RCC 7860 (cell line): Measurements from ENCODE around the gene ARHGEF7.
"Not testable (repeated sequence)": the region's sequence is repeated elsewhere in the genome, so short reads cannot be mapped to it uniquely, and the experiment has no call there.

Experiments
- DNase-seq: peaks from one replicate; pipeline ENCODE4 v3.0.0-alpha.2; 2015; ENCODE audit warnings: low spot score
- FAIRE-seq: peaks from 2 replicates; lab custom pipeline; 2012; peaks lifted over from hg19 to GRCh38; lab: Jason Lieb, UNC

The ARHGEF7 gene

DNA sequence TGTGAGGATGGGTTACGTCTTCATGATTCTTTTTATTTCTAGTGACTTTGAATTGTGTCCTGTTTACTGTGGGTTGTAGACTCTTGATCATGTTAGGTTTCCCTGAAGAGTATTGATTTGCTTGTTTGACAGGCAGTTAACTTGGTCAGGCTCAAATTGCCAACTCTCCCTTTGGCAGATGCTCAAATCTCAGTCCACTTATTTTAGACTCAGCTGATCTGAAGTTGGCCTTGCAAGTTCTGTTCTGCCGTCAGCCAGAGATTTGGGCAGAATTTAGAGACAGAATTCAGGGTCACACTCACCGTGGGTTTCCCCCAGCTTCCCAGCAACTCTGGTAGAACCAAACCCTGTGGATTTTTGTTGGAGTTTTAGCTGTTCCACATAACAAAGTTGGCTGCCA is 133.7 kb downstream of the ARHGEF7 start:
- no peak for DNase-seq
- no peak for FAIRE-seq

- DNase-seq (no peak), FAIRE-seq (no peak)
These were observed 134.7 kb downstream of the ARHGEF7 start for GRCh38 chr13:111249637-111250360.

- no peak for DNase-seq
- FAIRE-seq: no peak
These were observed 136.7 kb downstream of the ARHGEF7 start for GRCh38 chr13:111251646-111252445.

DNA sequence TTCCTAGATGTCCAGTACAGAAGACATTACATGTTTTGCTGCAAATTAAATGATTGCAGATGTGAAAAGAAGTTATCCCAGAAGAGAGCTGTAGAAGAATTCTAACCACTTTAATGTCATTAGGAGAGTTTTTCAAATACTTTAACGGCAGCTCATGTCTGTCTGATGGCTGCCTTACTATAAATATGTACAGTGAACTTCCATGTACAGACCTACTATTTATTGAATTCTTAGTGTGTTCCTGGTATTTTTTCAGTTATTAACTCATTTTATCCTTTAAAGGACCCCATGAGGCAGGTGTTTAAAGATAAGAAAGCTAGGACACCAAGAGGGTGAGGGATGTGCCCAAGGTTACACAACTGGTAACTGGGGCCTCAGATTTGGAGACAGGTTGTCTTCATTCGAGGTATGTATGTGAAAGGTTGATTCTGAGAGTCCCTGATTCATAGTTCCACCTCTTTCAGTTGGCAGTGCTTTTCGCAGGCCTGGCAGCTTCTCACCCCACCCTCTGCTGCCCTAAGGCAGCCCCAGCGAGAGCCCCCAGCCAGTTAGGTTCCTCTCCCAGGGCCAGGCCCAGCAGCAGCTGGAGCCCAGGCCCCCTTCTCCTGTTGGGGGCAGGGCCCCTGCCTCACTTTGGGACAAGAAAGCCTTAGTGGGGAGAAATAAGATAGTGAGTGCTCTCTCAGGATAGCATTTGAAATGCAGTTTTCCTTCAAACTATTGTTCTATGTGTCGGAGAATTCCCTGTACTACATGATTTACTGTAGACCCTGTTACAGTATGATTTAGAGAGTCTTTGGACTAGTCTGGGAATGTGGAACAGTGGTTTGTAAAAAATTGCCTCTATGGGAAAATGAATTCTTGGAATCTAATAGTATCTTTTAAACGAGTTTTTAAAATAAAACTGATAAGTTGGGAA is 137.6 kb downstream of the ARHGEF7 start:
- no peak for FAIRE-seq

DNA sequence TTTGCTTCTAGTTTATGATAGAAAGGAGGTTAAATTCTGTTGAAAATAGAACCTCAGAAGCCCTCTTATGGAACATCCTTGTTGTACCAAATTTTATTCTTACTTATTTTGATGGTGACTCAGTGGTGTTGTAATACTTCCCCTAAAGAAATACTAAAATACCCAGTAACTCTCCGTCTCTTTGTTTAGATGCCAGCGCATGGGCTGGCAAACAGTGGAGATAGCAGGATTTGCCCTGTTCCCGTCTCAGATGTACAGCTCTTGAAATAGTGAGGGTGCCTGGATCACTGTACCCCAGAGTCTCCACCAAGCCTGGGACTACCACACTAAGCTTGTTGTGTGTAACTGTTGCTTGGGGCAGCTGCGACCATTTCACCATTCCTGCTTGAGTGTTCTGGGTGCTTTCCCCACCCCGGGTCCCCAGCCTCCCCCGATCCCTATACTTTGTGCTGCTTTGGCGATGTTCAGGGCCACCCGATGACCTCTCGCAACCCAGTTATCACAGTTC is 138.3 kb downstream of the ARHGEF7 start:
- FAIRE-seq (no peak), DNase-seq (no peak)

More for the DNA sequence above, 137.6 kb downstream of the ARHGEF7 start:
- DNase-seq: no peak

DNA sequence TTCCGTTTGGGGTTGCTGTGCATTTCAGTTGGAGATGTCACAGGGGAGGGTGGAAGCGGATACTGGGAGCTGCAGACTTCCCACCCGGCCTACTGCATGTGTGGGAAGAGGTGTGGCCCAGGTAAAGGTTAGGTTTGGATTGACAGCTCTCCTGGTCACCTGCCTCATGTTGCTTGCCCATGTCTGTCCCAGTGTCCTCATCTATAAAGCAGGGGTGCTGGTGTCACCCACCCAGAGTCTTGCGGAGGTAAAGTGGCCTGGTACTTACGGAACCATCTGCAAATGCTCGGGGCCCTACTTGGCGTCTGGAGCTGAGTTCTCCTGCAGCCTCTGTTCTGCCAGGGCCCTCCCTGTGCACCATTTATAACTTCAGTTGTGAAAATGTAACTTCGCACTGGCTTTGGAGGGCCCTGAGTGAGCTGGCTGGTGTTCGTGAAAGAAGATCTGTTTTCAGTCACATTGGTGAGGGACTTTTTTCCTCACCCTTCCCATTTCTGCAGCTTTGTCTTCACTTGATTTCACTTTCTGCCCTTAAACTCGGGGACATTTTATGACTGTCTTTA is 140.2 kb downstream of the ARHGEF7 start:
- FAIRE-seq (no peak), DNase-seq (no peak)

GRCh38 chr13:111256458-111256857 is 141.3 kb downstream of the ARHGEF7 start:
- FAIRE-seq: no peak
- DNase-seq: no peak

DNA sequence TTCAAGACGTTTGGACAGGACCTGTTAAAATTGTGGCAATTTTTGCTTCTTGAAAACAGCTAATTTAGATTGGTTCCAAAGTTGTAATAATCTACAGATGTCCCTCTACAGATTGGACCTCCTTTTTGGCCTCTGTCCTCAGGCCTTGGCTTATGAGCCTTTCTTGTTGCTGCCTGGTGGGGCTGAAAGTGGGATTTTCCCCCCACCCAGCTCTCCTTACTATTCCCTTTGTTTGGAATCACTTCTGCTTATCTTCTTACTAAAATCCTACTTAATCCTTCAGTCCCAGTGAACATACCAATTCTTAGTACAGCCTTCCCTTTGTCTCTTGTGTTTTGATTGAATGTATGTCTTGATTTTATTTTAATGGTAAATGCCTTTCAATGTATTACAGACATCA is 141.8 kb downstream of the ARHGEF7 start:
- FAIRE-seq (no peak), DNase-seq (no peak)

DNA sequence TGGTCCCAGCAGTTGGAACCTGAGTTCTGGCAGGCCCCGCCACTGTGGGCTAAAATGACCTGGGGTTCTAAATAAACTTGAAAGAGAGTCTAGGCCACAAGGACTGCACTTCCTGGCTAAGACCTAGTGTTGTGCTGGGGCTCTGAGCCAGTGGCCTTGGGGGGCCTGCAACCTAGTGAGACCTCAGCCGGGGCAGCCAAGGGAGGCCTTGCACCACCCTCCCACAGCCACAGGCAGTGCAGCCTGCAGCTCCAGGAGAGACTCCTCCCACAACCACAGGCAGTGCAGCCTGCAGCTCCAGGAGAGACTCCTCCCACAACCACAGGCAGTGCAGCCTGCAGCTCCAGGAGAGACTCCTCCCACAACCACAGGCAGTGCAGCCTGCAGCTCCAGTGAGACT is 142.8 kb downstream of the ARHGEF7 start:
- FAIRE-seq, DNase-seq: not testable (repeated sequence)

- FAIRE-seq (no peak), DNase-seq (no peak)
These were observed 143.5 kb downstream of the ARHGEF7 start for GRCh38 chr13:111258637-111259036.

DNA sequence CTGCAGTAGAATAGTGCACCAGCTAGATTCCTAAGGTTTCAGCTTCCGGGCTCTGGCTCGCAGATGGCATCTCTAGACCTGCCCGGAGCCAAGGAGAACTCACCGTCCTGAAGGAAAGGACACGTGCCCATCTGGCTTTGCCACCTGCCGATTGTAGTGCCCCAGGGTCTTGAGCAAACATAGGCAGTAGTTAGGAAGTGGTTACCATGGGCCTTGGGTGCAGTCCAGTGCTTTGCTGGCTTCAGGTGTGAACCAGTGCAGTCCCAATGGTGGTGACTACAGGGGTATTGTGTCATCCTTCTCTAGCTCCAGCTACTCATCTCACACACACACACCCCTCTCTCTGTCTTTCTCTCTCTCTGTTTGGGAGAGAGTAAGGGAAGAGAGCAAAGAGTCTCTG is 143.9 kb downstream of the ARHGEF7 start:
- DNase-seq (no peak), FAIRE-seq (no peak)

DNA sequence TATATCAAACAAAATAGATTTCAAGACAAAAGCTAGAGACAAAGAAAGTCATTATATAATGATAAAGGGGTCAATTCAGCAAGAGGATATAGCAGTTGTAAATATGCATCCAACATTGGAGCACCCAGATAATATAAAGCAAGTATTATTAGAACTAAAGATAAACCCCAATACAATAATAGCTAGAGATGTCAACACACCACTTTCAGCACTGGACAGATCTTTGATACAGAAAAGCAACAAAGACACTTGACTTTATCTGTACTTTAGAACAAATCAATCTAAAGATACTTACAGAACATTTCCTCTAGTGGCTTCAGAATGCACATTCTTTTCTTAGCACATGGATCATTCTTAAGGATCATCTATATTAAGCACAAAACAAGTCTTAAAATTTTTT is 146.2 kb downstream of the ARHGEF7 start:
- FAIRE-seq (no peak), DNase-seq (no peak)

- no peak for DNase-seq
- FAIRE-seq: no peak
These were observed 147.2 kb downstream of the ARHGEF7 start for GRCh38 chr13:111262281-111262680.

DNA sequence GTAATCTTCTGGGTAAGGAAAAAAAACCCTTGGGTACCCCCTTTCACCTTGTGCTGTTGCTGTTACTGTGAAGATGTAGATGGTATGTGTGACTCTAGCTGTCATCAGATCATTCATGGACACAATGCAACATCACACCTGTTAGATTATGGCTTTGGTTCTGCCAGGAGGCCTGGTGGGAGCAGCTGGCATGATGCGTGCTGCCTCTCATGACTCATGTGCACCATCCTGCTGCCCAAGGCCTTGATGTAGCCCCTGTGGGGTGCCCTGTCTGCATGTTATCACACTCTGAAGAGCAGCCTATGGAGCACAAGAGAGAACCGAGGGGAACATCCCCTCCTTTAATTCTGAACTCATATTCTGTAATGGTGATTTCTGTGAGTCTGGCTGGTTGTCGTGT is 147.6 kb downstream of the ARHGEF7 start:
- no peak for DNase-seq
- FAIRE-seq: no peak

- DNase-seq: no peak
- FAIRE-seq: no peak
These were observed 148.5 kb downstream of the ARHGEF7 start for GRCh38 chr13:111263566-111263965.

- no peak for FAIRE-seq
These were observed 150.0 kb downstream of the ARHGEF7 start for GRCh38 chr13:111265006-111265700.

DNA sequence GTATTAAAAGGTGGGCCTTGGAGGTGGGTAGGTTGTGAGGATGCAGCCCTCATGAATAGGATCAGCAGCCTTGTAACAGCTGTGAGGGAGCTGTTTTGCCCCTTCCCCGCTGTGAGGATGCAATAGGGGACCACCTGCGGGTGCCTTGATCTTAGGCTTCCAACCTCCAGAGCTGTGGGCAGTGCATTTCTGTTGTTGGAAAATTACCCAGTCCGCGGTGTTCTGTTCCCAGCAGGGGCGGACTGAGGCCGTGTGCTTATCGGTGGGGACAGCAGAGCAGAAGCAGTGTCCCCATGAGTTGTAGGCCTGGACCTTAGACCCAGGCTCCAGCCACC is 150.6 kb downstream of the ARHGEF7 start:
- DNase-seq (no peak), FAIRE-seq (no peak)

More at GRCh38 chr13:111265006-111265700, 150.0 kb downstream of the ARHGEF7 start:
- no peak for DNase-seq

GRCh38 chr13:111267205-111267604 is 152.1 kb downstream of the ARHGEF7 start:
- FAIRE-seq (no peak), DNase-seq (no peak)

DNA sequence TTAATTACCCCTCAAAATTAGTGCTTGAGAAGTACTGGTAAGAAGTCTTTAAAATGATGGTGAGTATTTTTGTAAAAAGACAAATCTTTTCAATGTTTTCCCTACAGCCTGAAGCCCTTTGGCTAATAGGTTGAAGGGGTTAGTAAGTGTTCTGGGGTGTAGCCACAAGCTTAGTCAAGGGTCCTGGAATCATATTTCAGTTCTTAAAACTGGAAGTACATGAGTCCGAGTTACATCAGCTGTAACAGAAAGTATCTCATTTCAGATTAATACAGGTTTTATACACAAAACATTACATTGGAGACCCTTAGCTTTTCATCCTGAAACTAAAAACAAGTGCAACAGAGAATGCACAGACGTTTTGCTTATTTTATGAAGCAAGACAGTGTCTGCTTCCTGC is 152.7 kb downstream of the ARHGEF7 start:
- FAIRE-seq (no peak), DNase-seq (no peak)

- no peak for FAIRE-seq
- DNase-seq: no peak
These were observed 154.4 kb downstream of the ARHGEF7 start for GRCh38 chr13:111269508-111269907.
